H1 (cell line): ENCODE results near the gene CDC42SE2.
"Not testable (repeated sequence)": the region's sequence is repeated elsewhere in the genome, so short reads cannot be mapped to it uniquely, and the experiment has no call there.

ENCODE experiments used
- CBX8 ChIP-seq: fragments of 300-800, 300-1000 bp; sonication (generic); IDR thresholded peaks from 2 replicates; pipeline ENCODE4 v1.7.1; 2016; ENCODE audit warnings: low read depth, low read length, borderline replicate concordance
- CHD1 ChIP-seq: IDR thresholded peaks from 2 replicates; pipeline ENCODE4 v1.6.1; 2012; ENCODE audit warnings: low read depth, low read length, improper control_type of control experiment
- POLR2AphosphoS5 ChIP-seq: IDR thresholded peaks from 2 replicates; pipeline ENCODE4 v1.6.1; 2011; ENCODE audit warnings: low read depth, low read length
- RAD21 ChIP-seq, 2 experiments: IDR thresholded peaks in 1 of 2; conservative IDR thresholded peaks in 1 of 2; 2 replicates each; pipeline ENCODE4 v1.6.1; 2011; ENCODE audit warnings: low read depth in 2 of 2, low read length in 2 of 2, improper control_type of control experiment in 1 of 2, inconsistent platforms in 1 of 2, mild to moderate bottlenecking in 1 of 2, moderate library complexity in 1 of 2
- SP1 ChIP-seq: IDR thresholded peaks from 2 replicates; pipeline ENCODE4 v1.6.1; 2011; ENCODE audit warnings: low read depth, low read length
- TAF1 ChIP-seq: IDR thresholded peaks from 2 replicates; pipeline ENCODE4 v1.6.1; 2011; ENCODE audit warnings: mild to moderate bottlenecking, low read depth, low read length
- TF ChIP-seq, protein P1 (sequence below), 3 experiments: IDR thresholded peaks; 1 replicate in 2 of 3; 2 replicates in 1 of 3; pipeline versions ENCODE4 v1.5.1 to v1.6.1; 2011; ENCODE audit warnings: low read length in 3 of 3, mild to moderate bottlenecking in 3 of 3, inconsistent platforms in 2 of 3, low read depth in 1 of 3, moderate library complexity in 1 of 3; ENCODE audit not compliant: insufficient read depth in 1 of 3; ENCODE audit errors: control extremely low read depth in 1 of 3
- TF ChIP-seq, protein P2 (sequence below): IDR thresholded peaks from 2 replicates; pipeline ENCODE4 v1.6.1; 2011; ENCODE audit warnings: low read length, improper control_type of control experiment
- TF ChIP-seq, protein P3 (sequence below): IDR thresholded peaks from 2 replicates; pipeline ENCODE4 v1.6.1; 2012; ENCODE audit warnings: inconsistent platforms

DNA sequence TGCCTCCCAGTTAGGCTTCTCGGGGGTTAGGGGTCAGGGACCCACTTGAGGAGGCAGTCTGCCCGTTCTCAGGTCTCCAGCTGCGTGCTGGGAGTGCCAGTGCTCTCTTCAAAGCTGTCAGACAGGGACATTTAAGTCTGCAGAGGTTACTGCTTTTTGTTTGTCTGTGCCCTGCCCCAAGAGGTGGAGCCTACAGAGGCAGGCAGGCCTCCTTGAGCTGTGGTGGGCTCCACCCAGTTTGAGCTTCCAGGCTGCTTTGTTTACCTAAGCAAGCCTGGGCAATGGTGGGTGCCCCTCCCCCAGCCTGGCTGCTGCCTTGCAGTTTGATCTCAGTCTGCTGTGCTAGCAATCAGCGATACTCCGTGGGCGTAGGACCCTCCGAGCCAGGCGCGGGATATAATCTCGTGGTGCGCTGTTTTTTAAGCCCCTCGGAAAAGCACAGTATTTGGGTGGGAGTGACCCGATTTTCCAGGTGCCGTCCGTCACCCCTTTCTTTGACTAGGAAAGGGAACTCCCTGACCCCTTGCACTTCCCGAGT lies 48.5 kb downstream of the CDC42SE2 start:
- TF ChIP-seq, protein P1, sequence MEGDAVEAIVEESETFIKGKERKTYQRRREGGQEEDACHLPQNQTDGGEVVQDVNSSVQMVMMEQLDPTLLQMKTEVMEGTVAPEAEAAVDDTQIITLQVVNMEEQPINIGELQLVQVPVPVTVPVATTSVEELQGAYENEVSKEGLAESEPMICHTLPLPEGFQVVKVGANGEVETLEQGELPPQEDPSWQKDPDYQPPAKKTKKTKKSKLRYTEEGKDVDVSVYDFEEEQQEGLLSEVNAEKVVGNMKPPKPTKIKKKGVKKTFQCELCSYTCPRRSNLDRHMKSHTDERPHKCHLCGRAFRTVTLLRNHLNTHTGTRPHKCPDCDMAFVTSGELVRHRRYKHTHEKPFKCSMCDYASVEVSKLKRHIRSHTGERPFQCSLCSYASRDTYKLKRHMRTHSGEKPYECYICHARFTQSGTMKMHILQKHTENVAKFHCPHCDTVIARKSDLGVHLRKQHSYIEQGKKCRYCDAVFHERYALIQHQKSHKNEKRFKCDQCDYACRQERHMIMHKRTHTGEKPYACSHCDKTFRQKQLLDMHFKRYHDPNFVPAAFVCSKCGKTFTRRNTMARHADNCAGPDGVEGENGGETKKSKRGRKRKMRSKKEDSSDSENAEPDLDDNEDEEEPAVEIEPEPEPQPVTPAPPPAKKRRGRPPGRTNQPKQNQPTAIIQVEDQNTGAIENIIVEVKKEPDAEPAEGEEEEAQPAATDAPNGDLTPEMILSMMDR (IDR thresholded peaks at IDR 0.05; ENCODE audit: control extremely low read depth in 1 of 3, insufficient read depth in 1 of 3, low read depth in 1 of 3, low read length in 3 of 3), result not testable (repeated sequence)
- TF ChIP-seq, protein P2, sequence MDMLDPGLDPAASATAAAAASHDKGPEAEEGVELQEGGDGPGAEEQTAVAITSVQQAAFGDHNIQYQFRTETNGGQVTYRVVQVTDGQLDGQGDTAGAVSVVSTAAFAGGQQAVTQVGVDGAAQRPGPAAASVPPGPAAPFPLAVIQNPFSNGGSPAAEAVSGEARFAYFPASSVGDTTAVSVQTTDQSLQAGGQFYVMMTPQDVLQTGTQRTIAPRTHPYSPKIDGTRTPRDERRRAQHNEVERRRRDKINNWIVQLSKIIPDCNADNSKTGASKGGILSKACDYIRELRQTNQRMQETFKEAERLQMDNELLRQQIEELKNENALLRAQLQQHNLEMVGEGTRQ, result not testable (repeated sequence)
- TF ChIP-seq POLR2AphosphoS5; SP1; TAF1; CHD1; CBX8; RAD21 (IDR thresholded peaks at IDR 0.05 in 1 of 2, conservative IDR thresholded peaks at IDR 0.05 in 1 of 2; ENCODE audit: low read depth in 2 of 2, low read length in 2 of 2): not testable (repeated sequence)
- TF ChIP-seq, protein P3, sequence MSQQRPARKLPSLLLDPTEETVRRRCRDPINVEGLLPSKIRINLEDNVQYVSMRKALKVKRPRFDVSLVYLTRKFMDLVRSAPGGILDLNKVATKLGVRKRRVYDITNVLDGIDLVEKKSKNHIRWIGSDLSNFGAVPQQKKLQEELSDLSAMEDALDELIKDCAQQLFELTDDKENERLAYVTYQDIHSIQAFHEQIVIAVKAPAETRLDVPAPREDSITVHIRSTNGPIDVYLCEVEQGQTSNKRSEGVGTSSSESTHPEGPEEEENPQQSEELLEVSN, result not testable (repeated sequence)
